HG03457 (cell line): ENCODE measurements around the gene KCND3.

Experiments used
- ATAC-seq: cut with Tn5 transposase; IDR thresholded peaks from one replicate; pipeline ENCODE4 v1.9.1; 2021; ENCODE audit warnings: moderate number of reproducible peaks; ENCODE audit not compliant: unreplicated experiment

KCND3 gene

DNA sequence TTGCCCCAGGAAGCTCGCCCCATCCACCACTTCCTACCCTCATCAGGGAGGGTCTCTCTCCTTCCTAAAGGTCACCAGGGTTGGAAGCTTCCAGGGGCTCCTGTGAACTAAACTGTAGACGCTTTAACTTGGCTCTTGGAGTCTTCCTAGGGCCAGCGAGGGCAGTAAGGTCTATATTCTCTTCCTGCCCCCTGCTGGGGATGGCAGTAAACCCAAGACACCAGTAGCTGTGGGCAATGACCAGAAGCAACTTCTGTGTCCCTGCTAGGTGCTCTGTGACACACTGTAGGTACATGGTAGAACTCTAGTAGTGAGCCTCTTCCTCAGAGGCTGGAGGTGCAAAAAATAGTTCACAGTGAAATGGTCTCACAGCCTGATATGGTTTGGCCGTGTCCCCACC is 30.0 kb downstream of the KCND3 start:
- ATAC-seq, result no peak

DNA sequence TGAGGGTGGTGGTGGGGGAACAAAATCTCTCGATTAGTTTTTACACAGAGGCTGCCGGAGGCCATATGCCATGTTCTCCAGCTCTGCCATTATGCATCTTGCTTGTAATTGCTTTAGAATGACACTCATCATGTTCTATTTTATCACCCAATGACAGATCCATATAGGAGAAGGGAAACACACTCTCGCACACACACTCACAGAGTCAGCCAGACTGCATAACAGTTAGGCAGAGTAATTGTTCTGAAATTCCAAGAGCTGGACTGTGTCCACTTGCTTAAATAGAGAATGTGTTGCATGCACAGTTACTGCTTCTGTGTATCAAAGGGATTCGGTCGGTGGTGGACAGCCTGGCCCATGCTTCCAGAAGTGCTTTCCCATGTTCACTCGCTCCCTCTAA is 30.6 kb downstream of the KCND3 start:
- no peak for ATAC-seq

GRCh38 chr1:111958075-111958474 is 31.4 kb downstream of the KCND3 start:
- no peak for ATAC-seq

- no peak for ATAC-seq
These were observed 33.2 kb downstream of the KCND3 start for GRCh38 chr1:111956155-111956771.

GRCh38 chr1:111955755-111956154 is 33.7 kb downstream of the KCND3 start:
- ATAC-seq, result no peak

DNA sequence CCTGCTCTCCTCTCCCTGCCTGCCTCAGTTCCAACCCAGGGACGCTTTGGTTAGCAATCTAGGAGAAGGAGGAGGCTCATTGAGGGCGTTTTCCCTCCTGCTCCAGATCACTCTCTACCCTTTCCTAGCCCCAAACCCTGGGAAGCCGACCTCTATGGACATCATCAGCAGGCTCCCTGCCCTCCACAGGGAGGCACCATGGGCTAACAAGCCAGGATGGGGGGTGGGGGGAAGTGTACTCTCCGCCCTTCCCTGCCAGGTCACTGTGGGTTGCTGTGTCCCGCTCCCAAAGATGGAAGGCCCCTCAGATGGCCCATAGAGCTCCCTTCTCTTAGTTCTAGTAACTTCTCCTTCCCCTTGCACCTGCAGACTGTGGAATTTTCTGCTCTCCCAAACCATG is 35.7 kb downstream of the KCND3 start:
- ATAC-seq, result no peak

DNA sequence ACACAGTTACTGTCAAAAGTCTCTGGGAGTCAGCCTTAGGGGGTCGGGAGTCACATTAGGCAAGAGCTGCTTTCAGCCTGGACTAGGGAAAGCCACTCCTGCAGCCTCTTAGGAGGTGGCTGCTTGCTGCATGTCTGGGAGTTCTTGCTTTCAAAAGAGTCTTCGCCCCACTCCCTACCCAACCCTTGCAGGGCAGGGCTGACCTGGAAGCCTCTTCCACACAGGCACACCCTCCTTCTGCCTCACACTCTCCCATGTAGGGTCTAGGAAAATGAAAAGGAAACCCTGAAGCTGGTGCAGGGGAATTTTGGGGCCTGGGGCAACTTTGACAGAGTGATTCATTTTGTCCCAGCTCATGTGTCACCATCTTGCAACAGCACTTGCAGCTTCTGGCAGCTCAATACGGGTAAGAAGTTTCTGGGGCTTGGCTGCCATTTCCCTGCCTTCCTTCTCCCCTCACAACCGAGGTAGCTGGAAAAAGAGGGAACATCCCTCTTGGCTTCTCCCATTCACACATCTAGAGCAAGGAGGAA is 37.3 kb downstream of the KCND3 start:
- ATAC-seq, result no peak

- ATAC-seq, result no peak
These were observed 41.0 kb downstream of the KCND3 start for GRCh38 chr1:111948209-111949171.

GRCh38 chr1:111943846-111944749 is 45.4 kb downstream of the KCND3 start:
- no peak for ATAC-seq

- ATAC-seq, result no peak
These were observed 46.4 kb downstream of the KCND3 start for GRCh38 chr1:111943066-111943465.

- no peak for ATAC-seq
These were observed 50.9 kb downstream of the KCND3 start for GRCh38 chr1:111938536-111938935.

DNA sequence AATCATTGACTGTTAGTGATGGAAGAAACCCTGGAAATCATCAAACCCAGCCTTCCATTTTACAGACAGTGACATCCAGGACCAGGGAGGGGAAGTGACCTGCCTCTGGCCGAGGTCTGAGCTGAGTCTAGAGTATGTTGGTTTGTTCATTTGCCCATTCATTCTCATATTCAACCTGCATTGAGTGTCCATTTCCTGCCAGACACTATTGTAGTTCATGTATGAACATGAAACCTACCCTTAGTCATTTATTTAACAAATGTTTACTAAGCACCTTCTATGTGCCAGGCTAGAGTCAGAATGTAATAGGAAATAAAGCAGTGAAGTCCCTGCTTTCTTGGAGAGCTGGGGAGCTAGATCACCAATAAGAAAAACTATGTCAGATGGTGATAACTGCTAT is 51.3 kb downstream of the KCND3 start:
- ATAC-seq, result no peak

- ATAC-seq, result no peak
These were observed 52.2 kb downstream of the KCND3 start for GRCh38 chr1:111937147-111937725.

DNA sequence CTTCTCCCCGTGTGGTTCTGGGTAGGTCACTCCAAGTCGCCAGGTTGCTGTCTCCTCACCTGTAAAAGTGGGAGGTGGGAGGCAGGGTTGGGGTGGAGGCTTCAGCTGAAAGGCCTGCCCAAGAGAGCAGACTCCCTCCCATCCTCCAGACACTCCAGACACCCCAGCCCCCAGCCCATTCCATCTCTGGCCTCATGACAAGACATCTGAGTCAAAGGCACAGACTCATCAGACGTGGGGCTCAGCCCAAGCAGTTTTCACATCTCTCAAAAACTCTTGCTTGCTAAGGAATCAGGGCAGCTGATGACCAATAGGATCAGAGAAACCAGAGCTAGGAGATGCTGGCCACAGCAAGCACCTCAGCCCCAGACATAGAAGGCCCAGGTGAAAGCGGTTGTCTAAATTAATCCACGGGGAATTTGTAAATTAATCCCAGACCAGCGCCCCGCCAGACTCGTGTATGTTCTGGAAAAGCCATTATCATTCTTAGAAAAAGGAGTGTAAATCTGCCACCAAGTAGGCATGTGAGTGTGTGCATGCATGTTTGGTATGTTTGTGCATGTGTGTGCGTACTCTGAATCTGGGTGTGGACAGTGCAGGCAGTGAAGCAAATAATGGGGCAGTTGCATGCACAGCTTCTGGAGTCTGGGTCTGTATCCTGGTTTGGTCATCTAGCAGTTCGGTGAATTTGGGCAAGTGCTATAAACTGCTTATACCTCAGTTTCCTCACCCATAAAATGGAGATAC is 55.2 kb downstream of the KCND3 start:
- no peak for ATAC-seq

- ATAC-seq, result no peak
These were observed 59.1 kb downstream of the KCND3 start for GRCh38 chr1:111930356-111930755.

- no peak for ATAC-seq
These were observed 60.9 kb downstream of the KCND3 start for GRCh38 chr1:111928531-111928930.

- ATAC-seq, result no peak
These were observed 61.8 kb downstream of the KCND3 start for GRCh38 chr1:111927652-111928051.

DNA sequence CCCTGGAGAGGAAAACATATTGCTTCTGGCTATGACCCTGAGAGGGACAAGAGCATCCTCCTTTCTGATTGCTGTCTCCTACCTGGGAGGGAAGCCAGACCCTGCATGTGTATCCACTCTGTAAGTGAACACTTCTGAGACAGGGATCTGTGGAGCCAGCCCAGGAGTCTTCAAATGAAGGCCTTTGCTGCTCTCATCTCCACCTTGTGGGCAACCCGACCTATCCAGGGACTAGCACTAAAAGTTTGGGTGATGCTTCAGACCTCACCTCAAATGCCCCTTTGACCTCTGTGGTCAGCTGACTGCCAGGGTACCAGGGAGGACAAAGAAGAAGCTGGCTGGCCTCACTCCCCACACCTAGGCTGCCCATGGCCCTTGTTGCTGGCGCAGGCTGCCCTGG is 64.7 kb downstream of the KCND3 start:
- no peak for ATAC-seq

GRCh38 chr1:111923766-111924165 is 65.7 kb downstream of the KCND3 start:
- ATAC-seq, result no peak

- no peak for ATAC-seq
These were observed 67.5 kb downstream of the KCND3 start for GRCh38 chr1:111921948-111922347.
